NCI-H2171 (cell line): ENCODE results near the gene UBE2A.

Source experiments
- DNase-seq: peaks from one replicate; lab custom pipeline; 2025; lab: John Stamatoyannopoulos, UW

UBE2A gene

GRCh38 chrX:119607018-119607389 lies 32.6 kb downstream of the UBE2A start:
- DNase-seq: no peak

GRCh38 chrX:119614776-119615175 lies 40.4 kb downstream of the UBE2A start:
- DNase-seq: no peak

GRCh38 chrX:119617517-119618164 lies 43.3 kb downstream of the UBE2A start:
- DNase-seq: no peak

GRCh38 chrX:119618439-119618838 lies 44.1 kb downstream of the UBE2A start:
- no peak for DNase-seq

- DNase-seq: no peak
These were observed 48.2 kb downstream of the UBE2A start for GRCh38 chrX:119622356-119623232.

- no peak for DNase-seq
These were observed 50.1 kb downstream of the UBE2A start for GRCh38 chrX:119624417-119624816.

GRCh38 chrX:119624951-119625668 lies 50.7 kb downstream of the UBE2A start:
- no peak for DNase-seq

GRCh38 chrX:119625843-119626242 lies 51.5 kb downstream of the UBE2A start:
- no peak for DNase-seq
